ENCODE data around the gene CSF1R. TPM values are rescaled to one million over a fixed set of nuclear protein-coding genes. Genes with fewer than 3 reads are reported as not detected.
A peak's percentile ranks its signal among the peaks of the same experiment; 100 is the strongest.

Gene CSF1R
- total and polyA plus RNA-seq, 2 of the 4 experiments (the other 2 are of a cell fraction) = 0.14 to 0.36 TPM

DNA sequence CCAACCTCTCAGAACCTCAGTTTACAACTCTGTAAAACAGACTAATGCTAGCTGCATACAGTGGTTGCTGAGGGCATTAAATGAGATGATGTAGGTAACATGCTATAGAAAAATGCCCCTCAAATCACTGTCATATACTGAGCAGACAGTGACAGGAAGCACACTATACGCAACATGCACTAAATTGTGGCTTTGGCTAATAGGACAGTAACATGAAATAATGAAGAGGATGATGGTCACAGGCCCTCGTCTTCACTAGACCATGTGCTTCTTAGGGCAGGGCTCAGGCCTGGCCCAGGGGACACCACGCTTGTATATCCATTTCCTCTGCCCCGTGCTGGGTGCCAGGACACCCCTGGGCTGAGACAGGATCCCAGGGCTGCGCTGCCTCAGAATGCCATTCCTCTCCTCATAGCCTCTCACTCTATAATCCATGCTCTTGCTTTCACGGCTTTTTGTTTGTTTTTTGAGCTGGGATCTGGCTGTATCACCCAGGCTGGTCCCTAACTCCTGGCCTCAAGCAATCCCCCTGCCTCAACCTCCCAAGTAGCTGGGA lies 18.9 kb downstream of the CSF1R start:
- no peak for DNase-seq
- peak overlapping the region; percentile 68; the same call in 2 of the 3 replicates for H2BK15ac ChIP-seq (ENCODE audit: low read depth, low read length)
- no peak for ATAC-seq (ENCODE audit: low read depth)
- H4K8ac ChIP-seq (ENCODE audit: low read depth in 2 of 2, low read length in 2 of 2) = peak overlapping the region in 1 of 2 experiments; percentile 54; a peak in 1 of 4 replicates
- ChIA-PET POLR2A (ENCODE audit: unreplicated experiment) (no interaction called here), CTCF (no interaction called here)
- H3K4me3 ChIP-seq (ENCODE audit: insufficient read depth, low read depth, low read length) = no peak overlapping the region
- no peaks in the 10 kb centered on the region for H3K36me3 ChIP-seq (ENCODE audit: control insufficient read depth, insufficient read depth, low read length)
- H2AK5ac ChIP-seq (ENCODE audit: low read depth, low read length) = peak overlapping the region; percentile 67
- H3K4me1 ChIP-seq (ENCODE audit: control insufficient read depth, insufficient read depth, low read length) = peaks cover 31% of the 10 kb centered on the region
- H3K4ac ChIP-seq (ENCODE audit: low read depth, low read length) = peak overlapping the region; percentile 26
- peak overlapping the region; percentile 14; the same call in 1 of the 2 replicates for H3K18ac ChIP-seq (ENCODE audit: low read depth, low read length)
- H2BK5ac ChIP-seq (ENCODE audit: low read depth, low read length, poor library complexity, severe bottlenecking) = peak overlapping the region; percentile 61
- intact Hi-C loops (cut with micrococcal nuclease) = loop anchor here (5.0 kb wide), 1 partner anchor 45 kb away; no protein-coding TSS in a partner anchor
- no peak overlapping the region for H2AK9ac ChIP-seq (replicated peaks; ENCODE audit: low read depth, low read length, poor library complexity)
- no TSS peak for BruUV-seq (replicated peaks)
- peak overlapping the region; percentile 39 for H4K91ac ChIP-seq (ENCODE audit: insufficient read depth, low read depth, low read length)
- H3K4me2 ChIP-seq (ENCODE audit: low read depth, low read length) = no peak overlapping the region
- H3K9me1 ChIP-seq (ENCODE audit: insufficient read depth, low read length) = peaks cover 44% of the 10 kb centered on the region
- no peaks in the 10 kb centered on the region for H3K27me3 ChIP-seq (ENCODE audit: control insufficient read depth, insufficient read depth, low read length)
- H3K14ac ChIP-seq (replicated peaks; ENCODE audit: low read depth, low read length) = peak overlapping the region; percentile 38; the same call in 1 of the 2 replicates
- H2BK120ac ChIP-seq (ENCODE audit: low read depth, low read length) = peak overlapping the region; percentile 51
- no peak overlapping the region for H3K27ac ChIP-seq (ENCODE audit: insufficient read depth, low read length)
- WGBS, 2 experiments (ENCODE audit: extremely low coverage in 2 of 2, insufficient read length in 1 of 2) = no CpG with 5 or more reads among the region's 6 CpGs
- TF ChIP-seq BHLHE40 (IDR thresholded peaks at IDR 0.05; ENCODE audit: low read depth, low read length) = no peak
- in situ Hi-C loops (cut with MboI; ENCODE audit: low sequenced_read_pairs) = no loop called here
- H4K5ac ChIP-seq (ENCODE audit: low read depth, low read length) = no peak overlapping the region
- H4K20me1 ChIP-seq (ENCODE audit: insufficient read depth, low read length) = no peaks in the 10 kb centered on the region
- no peaks in the 10 kb centered on the region for H3K9me3 ChIP-seq (ENCODE audit: control insufficient read depth, insufficient read depth, low read length)
- no peak overlapping the region for H3K23ac ChIP-seq (ENCODE audit: low read depth, low read length)
- H3K79me1 ChIP-seq (ENCODE audit: low read depth in 1 of 2, low read length in 2 of 2) = no peaks in the 10 kb centered on the region; a peak in 1 of 4 replicates
- H3K56ac ChIP-seq (ENCODE audit: extremely low read depth, insufficient read depth, low read length) = no peak overlapping the region
- H3K9ac ChIP-seq (ENCODE audit: low read depth, low read length) = no peak overlapping the region
- dilution Hi-C loops (cut with HindIII; ENCODE audit: low sequenced_read_pairs, unreplicated experiment) = no loop called here
- peak overlapping the region; percentile 4; the same call in 1 of the 2 replicates for H2BK20ac ChIP-seq (ENCODE audit: low read depth, low read length)
- peak overlapping the region; percentile 37 for H2AFZ ChIP-seq (replicated peaks; ENCODE audit: low read length, poor library complexity)
